Chondrocyte (in vitro differentiated cells): ENCODE measurements around the gene ANK2. TPM values are rescaled to one million over a fixed set of nuclear protein-coding genes. Genes with fewer than 3 reads are reported as not detected.
A peak's percentile ranks its signal among the peaks of the same experiment; 100 is the strongest.

Source experiments
- DNase-seq: peaks from one replicate; pipeline ENCODE4 v3.0.0; 2021; ENCODE audit warnings: mixed read lengths, low spot score
- H3K27ac Mint-ChIP-seq: one replicate; pipeline ENCODE4 v1.8.0; 2021; ENCODE audit warnings: mild to moderate bottlenecking, moderate library complexity, mixed read lengths; ENCODE audit not compliant: unreplicated experiment
- H3K27me3 Mint-ChIP-seq: 2 replicates; pipeline ENCODE4 v1.8.0; 2021; ENCODE audit warnings: low read depth, mixed read lengths
- H3K36me3 Mint-ChIP-seq: 2 replicates; pipeline ENCODE4 v1.8.0; 2021; ENCODE audit warnings: low read depth, mixed read lengths
- H3K4me1 Mint-ChIP-seq: 2 replicates; pipeline ENCODE4 v1.8.0; 2021; ENCODE audit warnings: low read depth, mild to moderate bottlenecking, mixed read lengths
- H3K4me3 Mint-ChIP-seq: one replicate; pipeline ENCODE4 v1.8.0; 2021; ENCODE audit warnings: mild to moderate bottlenecking, moderate library complexity, mixed read lengths; ENCODE audit not compliant: unreplicated experiment
- H3K9me3 Mint-ChIP-seq: 2 replicates; pipeline ENCODE4 v1.8.0; 2021; ENCODE audit warnings: low read depth, mixed read lengths
- CTCF ChIP-seq: fragments of 200-600 bp; sonication (generic); IDR thresholded peaks from 2 replicates; pipeline ENCODE4 v1.5.0; 2021; ENCODE audit warnings: antibody characterized with exemption, mild to moderate bottlenecking, moderate library complexity
- total RNA-seq: library from RNA; stranded (reverse); gene quantifications from 3 replicates; pipeline ENCODE4 v1.2.1, GENCODE V29; 2021

The ANK2 gene
- total RNA-seq, 1 donor from 2014 or later, result 71.2 TPM

- TF ChIP-seq CTCF, result no peak
- H3K9me3 Mint-ChIP-seq, result no peaks in the 10 kb centered on the region
- no peaks in the 10 kb centered on the region for H3K27me3 Mint-ChIP-seq
- no peak overlapping the region for H3K27ac Mint-ChIP-seq
- H3K36me3 Mint-ChIP-seq, result no peaks in the 10 kb centered on the region
- H3K4me1 Mint-ChIP-seq, result no peaks in the 10 kb centered on the region
- DNase-seq, result no peak
- no peak overlapping the region for H3K4me3 Mint-ChIP-seq
Measured at GRCh38 chr4:113090954-113091353, 41.5 kb downstream of the ANK2 start.

DNA sequence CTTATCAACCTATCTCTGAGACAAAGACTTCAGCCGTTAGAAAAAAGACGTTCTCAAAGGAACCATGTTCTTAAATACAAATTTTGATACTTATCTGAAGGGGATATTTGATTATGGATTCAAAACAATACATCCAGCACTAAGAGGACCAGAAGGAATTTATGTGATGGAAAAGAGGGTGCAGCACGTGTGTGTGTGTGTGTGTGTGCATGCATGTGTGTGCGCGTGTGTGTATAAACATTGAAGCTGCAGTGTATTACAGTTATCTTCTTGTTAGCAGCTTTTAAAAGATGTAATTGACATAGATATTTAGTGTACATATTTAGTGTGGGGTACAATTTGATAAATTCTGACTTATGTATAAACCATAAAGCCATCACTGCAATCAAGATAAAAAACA lies 44.9 kb downstream of the ANK2 start:
- H3K4me3 Mint-ChIP-seq, result no peak overlapping the region
- no peak for TF ChIP-seq CTCF
- no peaks in the 10 kb centered on the region for H3K4me1 Mint-ChIP-seq
- H3K9me3 Mint-ChIP-seq, result no peaks in the 10 kb centered on the region
- H3K27me3 Mint-ChIP-seq, result no peaks in the 10 kb centered on the region
- no peaks in the 10 kb centered on the region for H3K36me3 Mint-ChIP-seq
- DNase-seq, result no peak
- no peak overlapping the region for H3K27ac Mint-ChIP-seq

DNA sequence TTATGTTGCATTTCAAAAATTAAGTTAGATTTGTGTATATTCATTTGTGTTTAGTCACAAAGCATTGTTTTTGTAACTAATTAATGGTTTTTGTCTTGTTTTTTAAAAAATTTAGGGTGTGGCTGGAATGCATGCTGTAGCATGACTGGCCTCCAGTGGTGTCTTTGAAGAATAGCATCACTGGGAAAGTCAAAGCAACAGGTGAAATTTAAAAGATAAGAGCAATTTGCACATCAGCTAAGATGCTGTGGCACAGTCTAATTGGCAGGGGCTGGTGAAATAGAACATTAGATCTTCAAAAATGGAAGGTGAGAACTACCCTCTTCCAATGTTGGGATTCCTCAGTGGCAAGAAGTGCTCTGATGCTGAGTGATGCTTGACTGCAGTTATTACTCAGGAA lies 45.3 kb downstream of the ANK2 start:
- peak; percentile 90 for TF ChIP-seq CTCF
- Mint-ChIP-seq H3K4me1 (no peaks in the 10 kb centered on the region), H3K36me3 (no peaks in the 10 kb centered on the region), H3K27ac (no peak overlapping the region), H3K9me3 (no peaks in the 10 kb centered on the region), H3K4me3 (no peak overlapping the region), H3K27me3 (no peaks in the 10 kb centered on the region)
- DNase-seq, result no peak

DNA sequence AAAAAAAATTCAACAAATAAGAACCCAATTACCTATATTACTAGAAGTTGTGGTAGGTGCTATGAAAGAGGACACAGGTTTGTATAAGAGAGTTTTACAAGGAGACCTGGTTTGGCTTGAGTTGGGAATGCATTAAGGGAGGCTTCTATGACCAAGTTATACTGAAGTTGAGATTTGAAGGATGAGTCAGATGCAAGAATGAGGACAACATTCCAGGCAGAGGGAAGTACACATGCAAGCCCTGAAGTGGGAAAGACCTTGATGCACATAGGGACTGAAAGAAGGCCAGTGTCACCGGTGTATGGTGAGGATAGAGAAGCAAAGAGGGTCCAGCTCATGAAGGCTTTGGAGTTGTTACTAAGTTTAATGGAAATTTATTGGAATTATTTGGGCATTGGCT lies 52.2 kb downstream of the ANK2 start:
- peaks cover 15% of the 10 kb centered on the region for H3K4me1 Mint-ChIP-seq
- H3K27me3 Mint-ChIP-seq, result no peaks in the 10 kb centered on the region
- DNase-seq, result no peak
- H3K4me3 Mint-ChIP-seq, result no peak overlapping the region
- no peaks in the 10 kb centered on the region for H3K9me3 Mint-ChIP-seq
- TF ChIP-seq CTCF, result no peak
- H3K36me3 Mint-ChIP-seq, result no peaks in the 10 kb centered on the region
- no peak overlapping the region for H3K27ac Mint-ChIP-seq

DNA sequence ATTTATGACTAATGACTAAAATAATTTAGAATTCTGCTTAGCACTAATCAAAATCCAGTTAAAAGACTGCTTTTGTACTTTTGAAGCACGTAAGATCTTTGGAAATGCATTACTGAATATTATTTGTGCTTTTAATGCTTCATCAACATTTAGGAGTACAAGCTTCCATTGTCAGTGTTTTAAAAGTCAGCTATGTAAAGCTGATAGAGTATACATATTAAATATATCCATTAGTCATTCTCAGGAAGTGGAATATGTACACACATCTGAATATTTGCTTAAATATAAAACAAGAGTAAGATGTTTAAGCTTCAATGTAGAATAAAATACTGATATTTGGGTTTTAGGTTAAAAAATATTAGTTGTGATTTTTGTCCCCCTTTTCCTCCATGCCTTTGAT lies 54.1 kb downstream of the ANK2 start:
- H3K9me3 Mint-ChIP-seq, result no peaks in the 10 kb centered on the region
- H3K36me3 Mint-ChIP-seq, result no peaks in the 10 kb centered on the region
- H3K4me1 Mint-ChIP-seq, result peaks cover 15% of the 10 kb centered on the region
- DNase-seq, result no peak
- no peak for TF ChIP-seq CTCF
- no peaks in the 10 kb centered on the region for H3K27me3 Mint-ChIP-seq
- no peak overlapping the region for H3K27ac Mint-ChIP-seq
- no peak overlapping the region for H3K4me3 Mint-ChIP-seq
